HFFc6 (cell line): ENCODE results near the gene TLN1. TPM values are rescaled to one million over a fixed set of nuclear protein-coding genes. Genes with fewer than 3 reads are reported as not detected.

Experiments
- DNase-seq: peaks from one replicate; pipeline ENCODE4 v3.0.0-alpha.2; 2018
- H3K27ac Mint-ChIP-seq: 2 replicates; pipeline ENCODE4 v1.8.0; 2020; ENCODE audit warnings: mild to moderate bottlenecking, mixed read lengths
- H3K27me3 Mint-ChIP-seq: 2 replicates; pipeline ENCODE4 v1.8.0; 2021; ENCODE audit warnings: mild to moderate bottlenecking, moderate library complexity, mixed read lengths; ENCODE audit not compliant: insufficient read depth
- H3K36me3 Mint-ChIP-seq: 2 replicates; pipeline ENCODE4 v1.8.0; 2021; ENCODE audit warnings: low read depth, mixed read lengths
- H3K4me1 Mint-ChIP-seq: 2 replicates; pipeline ENCODE4 v1.8.0; 2020; ENCODE audit warnings: low read depth, mixed read lengths
- H3K4me3 Mint-ChIP-seq: 2 replicates; pipeline ENCODE4 v1.8.0; 2020; ENCODE audit warnings: mild to moderate bottlenecking, moderate library complexity, mixed read lengths
- H3K9me3 Mint-ChIP-seq: 2 replicates; pipeline ENCODE4 v1.8.0; 2020; ENCODE audit warnings: mild to moderate bottlenecking, mixed read lengths
- CTCF ChIP-seq: fragments of 200-600 bp; sonication (generic); IDR thresholded peaks from 2 replicates; pipeline ENCODE4 v1.5.0; 2021; ENCODE audit warnings: antibody characterized with exemption, mild to moderate bottlenecking
- total RNA-seq, 6 experiments: library from RNA; stranded (reverse); fragmentation: NEBNext Ultra II Directional; extraction: Animal tissue kit (Norgen Biotek cat#: 25700); gene quantifications; 2 replicates in 1 of 6; 3 replicates in 5 of 6; pipeline ENCODE4 v1.2.3, GENCODE V29; 2021

Gene TLN1
- total RNA-seq, 6 experiments from 2014 or later = 470 to 562 (median 491) TPM

DNA sequence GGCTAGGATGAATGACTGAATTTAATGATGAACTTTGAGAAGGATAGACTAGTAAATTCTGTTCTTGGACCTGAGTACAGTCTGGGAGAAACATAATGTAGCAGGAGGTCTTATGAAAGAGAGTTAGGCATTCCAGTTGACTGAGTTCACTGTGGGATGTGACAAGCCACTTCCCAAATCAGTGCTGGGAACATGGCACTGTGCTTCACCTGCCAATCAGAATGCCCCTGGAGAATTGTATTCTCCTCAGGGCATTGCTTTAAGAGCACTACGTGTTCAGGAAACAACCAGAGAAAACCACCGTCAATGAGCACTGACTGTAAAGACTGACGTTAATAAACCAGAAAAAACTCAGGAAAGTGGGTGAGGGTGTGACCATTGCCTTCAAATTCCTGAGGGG is 72.7 kb downstream of the TLN1 start:
- Mint-ChIP-seq H3K4me3 (peak overlapping the region; percentile 90), H3K9me3 (peaks cover 4% of the 10 kb centered on the region), H3K4me1 (peaks cover 71% of the 10 kb centered on the region), H3K36me3 (peaks cover 17% of the 10 kb centered on the region; the same call in 1 of the 2 replicates), H3K27me3 (peaks cover 6% of the 10 kb centered on the region), H3K27ac (peak overlapping the region; percentile 99)
- DNase-seq = peak; percentile 76
- TF ChIP-seq CTCF = no peak

DNA sequence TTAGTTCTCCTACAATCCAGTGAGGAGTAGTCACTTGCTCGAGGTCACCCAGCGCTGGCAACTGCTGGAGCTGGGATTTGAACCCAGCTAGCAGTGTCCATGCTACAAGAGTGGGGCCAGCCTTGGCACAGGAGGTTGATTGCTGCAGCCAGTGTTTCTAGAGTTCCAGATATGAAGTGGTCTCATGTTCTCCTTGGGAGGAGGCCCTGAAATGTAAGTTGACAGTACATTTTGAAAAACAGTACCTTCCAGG is 73.1 kb downstream of the TLN1 start:
- no peak for TF ChIP-seq CTCF
- H3K9me3 Mint-ChIP-seq = peaks cover 4% of the 10 kb centered on the region
- peak; percentile 67 for DNase-seq
- H3K27ac Mint-ChIP-seq = peak overlapping the region; percentile 99
- peak overlapping the region; percentile 90 for H3K4me3 Mint-ChIP-seq
- H3K4me1 Mint-ChIP-seq = peaks cover 67% of the 10 kb centered on the region
- H3K36me3 Mint-ChIP-seq = peaks cover 17% of the 10 kb centered on the region; the same call in 1 of the 2 replicates
- peaks cover 6% of the 10 kb centered on the region for H3K27me3 Mint-ChIP-seq

GRCh38 chr9:35658137-35658967 is 73.6 kb downstream of the TLN1 start, which contains the start of gene CCDC107:
Gene CCDC107, plus strand, starts transcription at chr9:35658292. Its CDS starts 88 bp downstream, at chr9:35658380.
- peaks cover 4% of the 10 kb centered on the region for H3K9me3 Mint-ChIP-seq
- H3K4me3 Mint-ChIP-seq = peak within 1 kb of the TSS; percentile 90
- peaks cover 6% of the 10 kb centered on the region for H3K27me3 Mint-ChIP-seq
- peak; percentile 69 for DNase-seq
- peaks cover 61% of the 10 kb centered on the region for H3K4me1 Mint-ChIP-seq
- peak; percentile 88 for TF ChIP-seq CTCF
- peaks cover 17% of the 10 kb centered on the region; the same call in 1 of the 2 replicates for H3K36me3 Mint-ChIP-seq
- peak within 1 kb of the TSS; percentile 99 for H3K27ac Mint-ChIP-seq

DNA sequence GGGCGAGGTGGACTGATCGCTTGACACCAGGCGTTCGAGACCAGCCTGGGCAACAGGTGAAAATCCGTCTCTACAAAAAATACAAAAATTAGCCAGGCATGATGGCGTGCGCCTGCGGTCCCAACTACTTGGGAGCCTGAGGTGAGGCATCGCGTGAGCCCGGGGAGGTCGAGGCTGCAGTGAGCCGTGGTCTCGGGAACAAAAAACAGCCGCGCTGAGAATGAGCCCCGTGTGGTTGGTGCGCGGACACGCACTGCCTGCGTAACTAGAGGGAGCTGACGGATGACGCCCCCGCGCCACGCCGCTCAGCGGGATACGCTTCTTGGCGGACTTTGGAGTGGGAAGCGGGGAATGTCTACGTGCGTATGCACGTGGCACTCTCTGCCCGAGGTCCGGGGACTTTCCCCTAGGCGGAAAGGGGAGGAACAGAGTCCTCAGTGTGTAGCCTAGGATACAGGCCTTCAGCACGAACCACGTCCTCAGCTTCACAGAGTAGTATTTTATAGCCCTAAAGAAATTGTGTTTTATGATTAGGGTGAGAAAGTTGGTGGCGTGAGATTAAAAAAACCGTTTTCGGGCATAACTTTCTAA is 74.4 kb downstream of the TLN1 start, which contains the start of gene RMRP:
Gene RMRP (minus strand): TSS at position 474 of the 591 bp plus-strand sequence.
- Mint-ChIP-seq H3K4me3 (peak within 1 kb of the TSS; percentile 90), H3K9me3 (peaks cover 4% of the 10 kb centered on the region), H3K4me1 (peaks cover 54% of the 10 kb centered on the region), H3K27me3 (peaks cover 6% of the 10 kb centered on the region), H3K27ac (peak within 1 kb of the TSS; percentile 99), H3K36me3 (peaks cover 17% of the 10 kb centered on the region; the same call in 1 of the 2 replicates)
- TF ChIP-seq CTCF = peak; percentile 64
- DNase-seq = peak; percentile 100

GRCh38 chr9:35656831-35657545 is 75.0 kb downstream of the TLN1 start:
- TF ChIP-seq CTCF = no peak
- Mint-ChIP-seq H3K27me3 (peaks cover 6% of the 10 kb centered on the region), H3K9me3 (peaks cover 4% of the 10 kb centered on the region), H3K4me1 (peaks cover 51% of the 10 kb centered on the region), H3K4me3 (peak overlapping the region; percentile 90), H3K27ac (peak overlapping the region; percentile 99), H3K36me3 (peaks cover 16% of the 10 kb centered on the region; the same call in 1 of the 2 replicates)
- DNase-seq = no peak
